Right lobe of liver (tissue), 6 donors: ENCODE results near the gene NCKAP5. TPM values are rescaled to one million over a fixed set of nuclear protein-coding genes. Genes with fewer than 3 reads are reported as not detected.

Experiments used
- ATAC-seq, 4 donors: fragments of 200-7000 bp; cut with Tn5 transposase; one replicate each; pipeline ENCODE4 v1.9.1; 2020; ENCODE audit warnings: mild to moderate bottlenecking in 4 of 4, moderate library complexity in 4 of 4
- DNase-seq, 3 donors: peaks; one replicate each; pipeline ENCODE4 v3.0.0-alpha.2; 2020
- H3K27ac ChIP-seq, 3 donors: fragments of 200-600 bp; one replicate each; pipeline ENCODE4 v1.8.0; 2022
- H3K27me3 ChIP-seq, 2 donors: fragments of 200-600 bp; one replicate each; pipeline ENCODE4 v1.8.0; 2022
- H3K36me3 ChIP-seq, 4 donors: fragments of 200-600 bp; sonication (generic) in 1 of 4; one replicate each; pipeline versions ENCODE4 v1.5.1 to v1.8.0; 2017 to 2022; ENCODE audit warnings: control low read depth in 1 of 4
- H3K4me1 ChIP-seq, 4 donors: fragments of 200-600 bp; sonication (generic) in 1 of 4; one replicate each; pipeline versions ENCODE4 v1.5.1 to v1.8.0; 2017 to 2022; ENCODE audit warnings: control low read depth in 1 of 4
- H3K4me3 ChIP-seq, 3 donors: fragments of 200-600 bp; one replicate each; pipeline ENCODE4 v1.8.0; 2022
- H3K9me3 ChIP-seq, 4 donors: fragments of 200-600 bp; sonication (generic) in 1 of 4; one replicate each; pipeline versions ENCODE4 v1.5.1 to v1.8.0; 2017 to 2022; ENCODE audit warnings: control low read depth in 1 of 4
- CTCF ChIP-seq, 4 donors: fragments of 200-600 bp in 3 of 4; fragments of 450-650 bp in 1 of 4; IDR thresholded peaks; one replicate each; pipeline versions ENCODE4 v1.5.1 to v1.8.0; 2016 to 2022; ENCODE audit warnings: antibody characterized with exemption in 4 of 4, mild to moderate bottlenecking in 2 of 4
- POLR2A ChIP-seq: fragments of 450-650 bp; IDR thresholded peaks from one replicate; pipeline ENCODE4 v1.6.1; 2017; ENCODE audit warnings: antibody characterized with exemption, mild to moderate bottlenecking
- WGBS: methylation state at CpG from one replicate; pipeline ENCODE4 v1.1.6; 2018; ENCODE audit warnings: low coverage, low lambda C conversion rate; ENCODE audit not compliant: insufficient coverage; ENCODE audit errors: missing lambda C conversion rate; 5-methylcytosine and 5-hydroxymethylcytosine counted together
- intact Hi-C, 2 donors: fragments of 100-400 bp; cut with DNase I; formaldehyde crosslinking; loops; one replicate each; pipeline versions ENCODE4 v1.11.2 to v1.14.1; 2022
- total RNA-seq, 6 experiments: library from RNA; depleted of rRNA in 2 of 6; stranded (reverse); fragments of >200 nt in 2 of 6; fragmentation: NEBNext Ultra II Directional in 3 of 6; extraction: Animal tissue kit (Norgen Biotek cat#: 25700) in 3 of 6; gene quantifications; one replicate each; pipeline versions ENCODE4 v1.1.0 to v1.2.4, GENCODE V29; 2016 to 2023
- donor health status: DM: no; HTN: yes; CAD: no.
- donor health status: DM: no; HTN: no; CAD: no.
- donor health status: DM: no; HTN: no; CAD: no.
- donor health status: DM: no; HTN: yes; CAD: no.
- donor health status: DM: no; HTN: yes; CAD: no.

Gene NCKAP5
- total RNA-seq, 6 experiments from 2014 or later, result 3.6 to 11.7 (median 6.9) TPM

- H3K4me3 ChIP-seq, result no peak overlapping the region
- H3K9me3 ChIP-seq, result no peaks in the 10 kb centered on the region
- ATAC-seq (no peak), DNase-seq (no peak)
- no peaks in the 10 kb centered on the region for H3K36me3 ChIP-seq
- no peaks in the 10 kb centered on the region for H3K27me3 ChIP-seq
- intact Hi-C loops, result no loop called here
- peaks cover 0 to 6% (median 0%) of the 10 kb centered on the region in 4 donors for H3K4me1 ChIP-seq
- no peak for TF ChIP-seq POLR2A
- no peak for TF ChIP-seq CTCF (IDR thresholded peaks at IDR 0.05)
- WGBS, result no CpG with 5 or more reads among the region's 6 CpGs
- H3K27ac ChIP-seq, result no peak overlapping the region
These were observed 156.4 kb downstream of the NCKAP5 start for GRCh38 chr2:133411857-133412256.

- TF ChIP-seq POLR2A (no peak), CTCF (IDR thresholded peaks at IDR 0.05) (no peak)
- H3K36me3 ChIP-seq, result no peaks in the 10 kb centered on the region
- peaks cover 0 to 6% (median 0%) of the 10 kb centered on the region in 4 donors for H3K4me1 ChIP-seq
- 95% methylated on average over 5 of the region's 5 CpGs for WGBS
- no peak overlapping the region for H3K4me3 ChIP-seq
- no peak overlapping the region for H3K27ac ChIP-seq
- no peak for DNase-seq
- no peaks in the 10 kb centered on the region for H3K27me3 ChIP-seq
- ATAC-seq, result no peak
- intact Hi-C loops, result no loop called here
- H3K9me3 ChIP-seq, result no peaks in the 10 kb centered on the region
These were observed 157.2 kb downstream of the NCKAP5 start for GRCh38 chr2:133411101-133411500.

GRCh38 chr2:133409581-133410285, 158.5 kb downstream of the NCKAP5 start:
- 92% methylated on average over 5 of the region's 5 CpGs for WGBS
- DNase-seq (no peak), ATAC-seq (no peak)
- H3K4me3 ChIP-seq, result no peak overlapping the region
- no peak overlapping the region for H3K27ac ChIP-seq
- no peaks in the 10 kb centered on the region for H3K36me3 ChIP-seq
- intact Hi-C loops, result no loop called here
- peaks cover 0 to 8% (median under 1%) of the 10 kb centered on the region in 4 donors for H3K4me1 ChIP-seq
- H3K27me3 ChIP-seq, result no peaks in the 10 kb centered on the region
- no peaks in the 10 kb centered on the region for H3K9me3 ChIP-seq
- no peak for TF ChIP-seq POLR2A
- no peak for TF ChIP-seq CTCF (IDR thresholded peaks at IDR 0.05)

- Histone ChIP-seq H3K27me3 (no peaks in the 10 kb centered on the region), H3K4me3 (no peak overlapping the region), H3K4me1 (peaks cover 0 to 8% (median 0%) of the 10 kb centered on the region in 4 donors), H3K36me3 (no peaks in the 10 kb centered on the region), H3K9me3 (no peaks in the 10 kb centered on the region), H3K27ac (no peak overlapping the region)
- no peak for DNase-seq
- no peak for ATAC-seq
- intact Hi-C loops, result no loop called here
- WGBS, result 60% methylated on average over 1 of the region's 1 CpG
- TF ChIP-seq CTCF (IDR thresholded peaks at IDR 0.05) (no peak), POLR2A (no peak)
These were observed 159.6 kb downstream of the NCKAP5 start for GRCh38 chr2:133408671-133409070.
